ENCODE results near the gene STARD3NL. TPM values are rescaled to one million over a fixed set of nuclear protein-coding genes. Genes with fewer than 3 reads are reported as not detected.

STARD3NL gene
- total and polyA plus RNA-seq, 2 experiments from 2014 or later = 55.1 to 55.3 TPM

GRCh38 chr7:38154278-38154677 is 23.8 kb upstream of the STARD3NL start:
- Mint-ChIP-seq H3K36me3 (ENCODE audit: low read depth) (no peaks in the 10 kb centered on the region), H3K4me3 (no peak overlapping the region), H3K9me3 (no peaks in the 10 kb centered on the region; the same call in 1 of the 3 replicates), H3K27me3 (ENCODE audit: insufficient read depth, low read depth, poor library complexity) (peaks cover 2% of the 10 kb centered on the region), H3K4me1 (no peaks in the 10 kb centered on the region), H3K27ac (no peak overlapping the region)
- Histone ChIP-seq H4K20me1 (replicated peaks; ENCODE audit: insufficient read depth) (no peaks in the 10 kb centered on the region), H3K4me2 (no peak overlapping the region), H3K4me3 (no peak overlapping the region), H3K9me2 (ENCODE audit: insufficient read depth) (no peaks in the 10 kb centered on the region), H3K79me2 (replicated peaks; ENCODE audit: insufficient read depth) (no peaks in the 10 kb centered on the region), H3K27ac (ENCODE audit: low read depth) (no peak overlapping the region), H3K36me3 (ENCODE audit: insufficient read depth) (no peaks in the 10 kb centered on the region), H3K4me1 (ENCODE audit: insufficient read depth) (no peaks in the 10 kb centered on the region), H2AFZ (no peak overlapping the region), H3F3A (replicated peaks; ENCODE audit: low read depth) (no peaks in the 10 kb centered on the region), H3K27me3 (ENCODE audit: insufficient read depth) (no peaks in the 10 kb centered on the region)
- TF ChIP-seq, protein P1, sequence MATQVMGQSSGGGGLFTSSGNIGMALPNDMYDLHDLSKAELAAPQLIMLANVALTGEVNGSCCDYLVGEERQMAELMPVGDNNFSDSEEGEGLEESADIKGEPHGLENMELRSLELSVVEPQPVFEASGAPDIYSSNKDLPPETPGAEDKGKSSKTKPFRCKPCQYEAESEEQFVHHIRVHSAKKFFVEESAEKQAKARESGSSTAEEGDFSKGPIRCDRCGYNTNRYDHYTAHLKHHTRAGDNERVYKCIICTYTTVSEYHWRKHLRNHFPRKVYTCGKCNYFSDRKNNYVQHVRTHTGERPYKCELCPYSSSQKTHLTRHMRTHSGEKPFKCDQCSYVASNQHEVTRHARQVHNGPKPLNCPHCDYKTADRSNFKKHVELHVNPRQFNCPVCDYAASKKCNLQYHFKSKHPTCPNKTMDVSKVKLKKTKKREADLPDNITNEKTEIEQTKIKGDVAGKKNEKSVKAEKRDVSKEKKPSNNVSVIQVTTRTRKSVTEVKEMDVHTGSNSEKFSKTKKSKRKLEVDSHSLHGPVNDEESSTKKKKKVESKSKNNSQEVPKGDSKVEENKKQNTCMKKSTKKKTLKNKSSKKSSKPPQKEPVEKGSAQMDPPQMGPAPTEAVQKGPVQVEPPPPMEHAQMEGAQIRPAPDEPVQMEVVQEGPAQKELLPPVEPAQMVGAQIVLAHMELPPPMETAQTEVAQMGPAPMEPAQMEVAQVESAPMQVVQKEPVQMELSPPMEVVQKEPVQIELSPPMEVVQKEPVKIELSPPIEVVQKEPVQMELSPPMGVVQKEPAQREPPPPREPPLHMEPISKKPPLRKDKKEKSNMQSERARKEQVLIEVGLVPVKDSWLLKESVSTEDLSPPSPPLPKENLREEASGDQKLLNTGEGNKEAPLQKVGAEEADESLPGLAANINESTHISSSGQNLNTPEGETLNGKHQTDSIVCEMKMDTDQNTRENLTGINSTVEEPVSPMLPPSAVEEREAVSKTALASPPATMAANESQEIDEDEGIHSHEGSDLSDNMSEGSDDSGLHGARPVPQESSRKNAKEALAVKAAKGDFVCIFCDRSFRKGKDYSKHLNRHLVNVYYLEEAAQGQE (IDR thresholded peaks at IDR 0.05; ENCODE audit: unreplicated experiment) = no peak
- TF ChIP-seq POLR2AphosphoS5 (IDR thresholded peaks at IDR 0.05; ENCODE audit: low read depth) = no peak
- no peak for TF ChIP-seq EZH2 (IDR thresholded peaks at IDR 0.05; ENCODE audit: low read depth, unreplicated experiment)
- TF ChIP-seq, protein P2, sequence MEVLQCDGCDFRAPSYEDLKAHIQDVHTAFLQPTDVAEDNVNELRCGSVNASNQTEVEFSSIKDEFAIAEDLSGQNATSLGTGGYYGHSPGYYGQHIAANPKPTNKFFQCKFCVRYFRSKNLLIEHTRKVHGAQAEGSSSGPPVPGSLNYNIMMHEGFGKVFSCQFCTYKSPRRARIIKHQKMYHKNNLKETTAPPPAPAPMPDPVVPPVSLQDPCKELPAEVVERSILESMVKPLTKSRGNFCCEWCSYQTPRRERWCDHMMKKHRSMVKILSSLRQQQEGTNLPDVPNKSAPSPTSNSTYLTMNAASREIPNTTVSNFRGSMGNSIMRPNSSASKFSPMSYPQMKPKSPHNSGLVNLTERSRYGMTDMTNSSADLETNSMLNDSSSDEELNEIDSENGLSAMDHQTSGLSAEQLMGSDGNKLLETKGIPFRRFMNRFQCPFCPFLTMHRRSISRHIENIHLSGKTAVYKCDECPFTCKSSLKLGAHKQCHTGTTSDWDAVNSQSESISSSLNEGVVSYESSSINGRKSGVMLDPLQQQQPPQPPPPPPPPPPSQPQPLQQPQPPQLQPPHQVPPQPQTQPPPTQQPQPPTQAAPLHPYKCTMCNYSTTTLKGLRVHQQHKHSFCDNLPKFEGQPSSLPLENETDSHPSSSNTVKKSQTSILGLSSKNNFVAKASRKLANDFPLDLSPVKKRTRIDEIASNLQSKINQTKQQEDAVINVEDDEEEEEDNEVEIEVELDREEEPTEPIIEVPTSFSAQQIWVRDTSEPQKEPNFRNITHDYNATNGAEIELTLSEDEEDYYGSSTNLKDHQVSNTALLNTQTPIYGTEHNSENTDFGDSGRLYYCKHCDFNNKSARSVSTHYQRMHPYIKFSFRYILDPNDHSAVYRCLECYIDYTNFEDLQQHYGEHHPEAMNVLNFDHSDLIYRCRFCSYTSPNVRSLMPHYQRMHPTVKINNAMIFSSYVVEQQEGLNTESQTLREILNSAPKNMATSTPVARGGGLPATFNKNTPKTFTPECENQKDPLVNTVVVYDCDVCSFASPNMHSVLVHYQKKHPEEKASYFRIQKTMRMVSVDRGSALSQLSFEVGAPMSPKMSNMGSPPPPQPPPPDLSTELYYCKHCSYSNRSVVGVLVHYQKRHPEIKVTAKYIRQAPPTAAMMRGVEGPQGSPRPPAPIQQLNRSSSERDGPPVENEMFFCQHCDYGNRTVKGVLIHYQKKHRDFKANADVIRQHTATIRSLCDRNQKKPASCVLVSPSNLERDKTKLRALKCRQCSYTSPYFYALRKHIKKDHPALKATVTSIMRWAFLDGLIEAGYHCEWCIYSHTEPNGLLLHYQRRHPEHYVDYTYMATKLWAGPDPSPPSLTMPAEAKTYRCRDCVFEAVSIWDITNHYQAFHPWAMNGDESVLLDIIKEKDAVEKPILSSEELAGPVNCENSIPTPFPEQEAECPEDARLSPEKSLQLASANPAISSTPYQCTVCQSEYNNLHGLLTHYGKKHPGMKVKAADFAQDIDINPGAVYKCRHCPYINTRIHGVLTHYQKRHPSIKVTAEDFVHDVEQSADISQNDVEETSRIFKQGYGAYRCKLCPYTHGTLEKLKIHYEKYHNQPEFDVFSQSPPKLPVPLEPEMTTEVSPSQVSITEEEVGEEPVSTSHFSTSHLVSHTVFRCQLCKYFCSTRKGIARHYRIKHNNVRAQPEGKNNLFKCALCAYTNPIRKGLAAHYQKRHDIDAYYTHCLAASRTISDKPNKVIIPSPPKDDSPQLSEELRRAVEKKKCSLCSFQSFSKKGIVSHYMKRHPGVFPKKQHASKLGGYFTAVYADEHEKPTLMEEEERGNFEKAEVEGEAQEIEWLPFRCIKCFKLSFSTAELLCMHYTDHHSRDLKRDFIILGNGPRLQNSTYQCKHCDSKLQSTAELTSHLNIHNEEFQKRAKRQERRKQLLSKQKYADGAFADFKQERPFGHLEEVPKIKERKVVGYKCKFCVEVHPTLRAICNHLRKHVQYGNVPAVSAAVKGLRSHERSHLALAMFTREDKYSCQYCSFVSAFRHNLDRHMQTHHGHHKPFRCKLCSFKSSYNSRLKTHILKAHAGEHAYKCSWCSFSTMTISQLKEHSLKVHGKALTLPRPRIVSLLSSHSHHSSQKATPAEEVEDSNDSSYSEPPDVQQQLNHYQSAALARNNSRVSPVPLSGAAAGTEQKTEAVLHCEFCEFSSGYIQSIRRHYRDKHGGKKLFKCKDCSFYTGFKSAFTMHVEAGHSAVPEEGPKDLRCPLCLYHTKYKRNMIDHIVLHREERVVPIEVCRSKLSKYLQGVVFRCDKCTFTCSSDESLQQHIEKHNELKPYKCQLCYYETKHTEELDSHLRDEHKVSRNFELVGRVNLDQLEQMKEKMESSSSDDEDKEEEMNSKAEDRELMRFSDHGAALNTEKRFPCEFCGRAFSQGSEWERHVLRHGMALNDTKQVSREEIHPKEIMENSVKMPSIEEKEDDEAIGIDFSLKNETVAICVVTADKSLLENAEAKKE (CRISPR knock-in tag; IDR thresholded peaks at IDR 0.05) = no peak
- TF ChIP-seq, protein P3, sequence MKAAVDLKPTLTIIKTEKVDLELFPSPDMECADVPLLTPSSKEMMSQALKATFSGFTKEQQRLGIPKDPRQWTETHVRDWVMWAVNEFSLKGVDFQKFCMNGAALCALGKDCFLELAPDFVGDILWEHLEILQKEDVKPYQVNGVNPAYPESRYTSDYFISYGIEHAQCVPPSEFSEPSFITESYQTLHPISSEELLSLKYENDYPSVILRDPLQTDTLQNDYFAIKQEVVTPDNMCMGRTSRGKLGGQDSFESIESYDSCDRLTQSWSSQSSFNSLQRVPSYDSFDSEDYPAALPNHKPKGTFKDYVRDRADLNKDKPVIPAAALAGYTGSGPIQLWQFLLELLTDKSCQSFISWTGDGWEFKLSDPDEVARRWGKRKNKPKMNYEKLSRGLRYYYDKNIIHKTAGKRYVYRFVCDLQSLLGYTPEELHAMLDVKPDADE (IDR thresholded peaks at IDR 0.05) = no peak
- DNase-seq (ENCODE audit: low spot score) (no peak), ATAC-seq (no peak)
